H1 (cell line): ENCODE results near the gene ERCC1. TPM values are rescaled to one million over a fixed set of nuclear protein-coding genes. Genes with fewer than 3 reads are reported as not detected.

Source experiments
- CEBPB ChIP-seq: IDR thresholded peaks from 2 replicates; pipeline ENCODE4 v1.6.1; 2012; ENCODE audit warnings: low read depth, low read length
- GABPA ChIP-seq: IDR thresholded peaks from 2 replicates; pipeline ENCODE4 v1.6.1; 2011; ENCODE audit warnings: mild to moderate bottlenecking, low read length, moderate library complexity, borderline replicate concordance; ENCODE audit not compliant: insufficient read depth
- MAX ChIP-seq: IDR thresholded peaks from 2 replicates; pipeline ENCODE4 v1.6.1; 2012; ENCODE audit warnings: inconsistent platforms
- NANOG ChIP-seq: IDR thresholded peaks from 2 replicates; pipeline ENCODE4 v1.6.1; 2011; ENCODE audit warnings: low read length, low read depth, mild to moderate bottlenecking, inconsistent platforms; ENCODE audit not compliant: insufficient read depth, poor library complexity, severe bottlenecking
- RNF2 ChIP-seq: fragments of 200-900, 300-1000 bp; sonication (generic); IDR thresholded peaks from 2 replicates; pipeline ENCODE4 v1.7.1; 2016; ENCODE audit warnings: borderline replicate concordance, low read depth, mild to moderate bottlenecking, antibody characterized with exemption, low read length; ENCODE audit not compliant: poor library complexity, severe bottlenecking; ENCODE audit errors: missing control alignments
- SIRT6 ChIP-seq: IDR thresholded peaks from one replicate; pipeline ENCODE4 v1.7.1; 2012; ENCODE audit warnings: low read length, inconsistent platforms
- YY1 ChIP-seq: IDR thresholded peaks from 2 replicates; pipeline ENCODE4 v1.6.1; 2011; ENCODE audit warnings: low read depth, mild to moderate bottlenecking, low read length
- polyA plus RNA-seq, 7 experiments: library from polyadenylated mRNA; depleted of rRNA in 3 of 7; stranded (reverse) in 5 of 7; unstranded in 2 of 7; fragments of >200 nt in 5 of 7; fragments of 200-250 nt in 2 of 7; gene quantifications; 1 replicate in 5 of 7; 2 replicates in 1 of 7; 4 replicates in 1 of 7; pipeline versions ENCODE4 v1.2.1 to v1.2.3, GENCODE V29; 2011 to 2013; ENCODE audit warnings: missing spikeins in 2 of 7, mixed read lengths in 2 of 7
- total RNA-seq: library from RNA; stranded (reverse); fragmentation: NEBNext Ultra II Directional; extraction: Animal tissue kit (Norgen Biotek cat#: 25700); gene quantifications from 2 replicates; pipeline ENCODE4 v1.2.1, GENCODE V29; 2021

Gene ERCC1
- total and polyA plus RNA-seq, 2 of the 8 experiments (the other 6 are each of a cell fraction or from before 2014, with no cell fraction given), result 44.7 to 94.2 TPM

GRCh38 chr19:45423589-45424190 lies at the start of gene ERCC1 (continued):
- no peak for TF ChIP-seq CEBPB
- peak; percentile 95 for TF ChIP-seq MAX
- TF ChIP-seq RNF2, result no peak
- TF ChIP-seq NANOG, result no peak
- TF ChIP-seq YY1, result 0 out of 2 replicates have a peak, but pooled peaks have one; percentile 12
- peak; percentile 81; the same call in 1 of the 2 replicates for TF ChIP-seq GABPA
- no peak for TF ChIP-seq SIRT6
